ENCODE measurements around the gene CFAP100. TPM values are rescaled to one million over a fixed set of nuclear protein-coding genes. Genes with fewer than 3 reads are reported as not detected.

The CFAP100 gene
- total and polyA plus RNA-seq, 12 donors, result 0.17 TPM; not detected in 11

DNA sequence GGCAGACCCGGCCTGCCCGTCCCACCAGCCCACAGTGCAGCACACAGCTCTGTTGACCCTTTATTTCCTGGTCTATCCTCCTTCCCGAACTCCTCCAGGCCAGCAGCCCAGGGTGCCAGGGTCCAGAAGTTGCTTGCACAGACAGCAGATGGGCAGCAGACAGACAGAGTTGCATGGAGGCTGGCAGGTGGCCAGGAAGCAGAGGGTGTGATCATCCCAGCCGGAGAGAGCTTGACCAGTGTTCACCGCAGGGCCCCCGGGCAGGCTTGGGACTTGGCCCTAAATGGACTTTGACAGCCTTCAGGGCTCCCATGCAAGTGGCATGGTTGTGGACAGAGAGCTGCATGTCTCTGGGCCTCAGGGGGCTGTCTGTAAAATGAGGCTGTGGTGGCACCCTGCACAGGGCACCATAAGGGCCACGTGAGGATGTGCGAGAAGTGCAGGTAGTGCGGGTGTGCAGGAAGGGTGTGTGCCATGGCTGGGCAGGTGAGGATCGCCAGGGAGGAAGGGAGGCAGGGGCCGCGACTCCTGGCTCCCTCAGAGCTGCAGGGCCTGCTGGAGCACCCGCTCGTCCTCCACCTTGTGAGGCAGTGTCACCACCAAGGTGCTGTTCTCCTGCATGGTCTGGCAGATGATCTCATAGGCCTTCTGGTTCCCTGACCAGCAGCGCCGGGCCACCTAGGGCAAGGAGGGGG is 87.2 kb downstream of the CFAP100 start:
- 78 to 91% (median 85%) methylated on average over 9 to 16 of the region's 16 CpGs for WGBS, 4 donors
- no peaks in the 10 kb centered on the region for H3K27me3 ChIP-seq
- intact Hi-C loops (cut with DNase I), result no loop called here
- H3K27ac ChIP-seq, result no peak overlapping the region
- peaks cover 2 to 4% of the 10 kb centered on the region in 2 donors for H3K4me1 ChIP-seq (replicated peaks in 1 of 2)
- H3K4me3 ChIP-seq, result no peak overlapping the region
- TF ChIP-seq, protein P1, sequence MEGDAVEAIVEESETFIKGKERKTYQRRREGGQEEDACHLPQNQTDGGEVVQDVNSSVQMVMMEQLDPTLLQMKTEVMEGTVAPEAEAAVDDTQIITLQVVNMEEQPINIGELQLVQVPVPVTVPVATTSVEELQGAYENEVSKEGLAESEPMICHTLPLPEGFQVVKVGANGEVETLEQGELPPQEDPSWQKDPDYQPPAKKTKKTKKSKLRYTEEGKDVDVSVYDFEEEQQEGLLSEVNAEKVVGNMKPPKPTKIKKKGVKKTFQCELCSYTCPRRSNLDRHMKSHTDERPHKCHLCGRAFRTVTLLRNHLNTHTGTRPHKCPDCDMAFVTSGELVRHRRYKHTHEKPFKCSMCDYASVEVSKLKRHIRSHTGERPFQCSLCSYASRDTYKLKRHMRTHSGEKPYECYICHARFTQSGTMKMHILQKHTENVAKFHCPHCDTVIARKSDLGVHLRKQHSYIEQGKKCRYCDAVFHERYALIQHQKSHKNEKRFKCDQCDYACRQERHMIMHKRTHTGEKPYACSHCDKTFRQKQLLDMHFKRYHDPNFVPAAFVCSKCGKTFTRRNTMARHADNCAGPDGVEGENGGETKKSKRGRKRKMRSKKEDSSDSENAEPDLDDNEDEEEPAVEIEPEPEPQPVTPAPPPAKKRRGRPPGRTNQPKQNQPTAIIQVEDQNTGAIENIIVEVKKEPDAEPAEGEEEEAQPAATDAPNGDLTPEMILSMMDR (IDR thresholded peaks at IDR 0.05), result no peak
- no peak for TF ChIP-seq POLR2A (IDR thresholded peaks at IDR 0.05)
- DNase-seq, result peak in 6 of 7 donors; percentile 35 to 69 (median 51)
- no peaks in the 10 kb centered on the region for H3K36me3 ChIP-seq (replicated peaks in 1 of 2)
- no peaks in the 10 kb centered on the region for H3K9me3 ChIP-seq (replicated peaks in 1 of 3)

DNA sequence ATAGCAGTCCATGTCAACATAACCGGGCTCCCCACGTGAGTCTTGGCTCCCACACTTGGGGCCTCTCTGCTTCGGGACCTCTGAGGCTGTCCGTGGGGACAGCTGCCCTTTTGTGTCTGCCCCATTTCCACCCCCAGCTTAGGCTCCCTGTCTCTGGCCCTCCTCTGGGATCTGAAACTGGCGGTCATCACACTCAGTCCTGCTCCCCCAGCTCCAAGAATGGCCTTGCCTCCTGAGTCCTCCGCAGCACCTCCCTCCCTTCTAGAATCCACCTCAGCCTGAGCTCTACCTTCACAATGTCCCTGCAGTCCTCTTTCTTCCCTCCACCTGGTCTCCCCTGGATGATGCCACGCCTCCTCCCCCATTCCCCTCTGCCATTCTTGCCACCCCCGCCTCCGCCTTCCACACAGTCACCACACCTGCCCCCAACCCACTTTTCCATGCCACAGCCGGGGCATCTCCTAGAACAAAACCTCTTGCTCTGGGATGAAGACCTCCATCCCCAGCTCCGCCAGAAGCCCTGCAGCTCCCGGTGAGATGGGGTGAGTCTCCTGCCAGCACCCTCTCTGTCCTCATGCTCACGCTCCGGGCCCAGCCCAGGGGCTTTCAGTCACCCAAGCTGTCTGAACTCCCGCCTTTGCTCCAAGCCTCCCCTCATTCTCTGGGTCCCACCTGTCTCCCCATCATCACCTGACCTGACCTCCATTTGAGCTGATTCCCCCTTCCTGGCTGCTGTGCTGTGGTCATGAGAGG is 88.0 kb downstream of the CFAP100 start:
- H3K9me3 ChIP-seq (replicated peaks in 1 of 3), result no peaks in the 10 kb centered on the region
- H3K27ac ChIP-seq, result no peak overlapping the region
- no peaks in the 10 kb centered on the region for H3K27me3 ChIP-seq
- peaks cover 7 to 11% of the 10 kb centered on the region in 2 donors for H3K4me1 ChIP-seq (replicated peaks in 1 of 2)
- 81 to 95% (median 88%) methylated on average over 13 to 15 of the region's 15 CpGs for WGBS, 4 donors
- no peaks in the 10 kb centered on the region for H3K36me3 ChIP-seq (replicated peaks in 1 of 2)
- no peak overlapping the region for H3K4me3 ChIP-seq
- no peak for DNase-seq
- intact Hi-C loops (cut with DNase I), result no loop called here
- no peak for TF ChIP-seq POLR2A (IDR thresholded peaks at IDR 0.05)
- TF ChIP-seq, protein P1 (IDR thresholded peaks at IDR 0.05), result no peak

- Histone ChIP-seq H3K36me3 (replicated peaks in 1 of 2) (no peaks in the 10 kb centered on the region), H3K9me3 (replicated peaks in 1 of 3) (no peaks in the 10 kb centered on the region), H3K27ac (no peak overlapping the region), H3K4me3 (no peak overlapping the region), H3K4me1 (replicated peaks in 1 of 2) (peaks cover 7 to 11% of the 10 kb centered on the region in 2 donors), H3K27me3 (no peaks in the 10 kb centered on the region)
- intact Hi-C loops (cut with DNase I), result no loop called here
- DNase-seq, result no peak
- WGBS, 4 donors, result 73 to 91% (median 82%) methylated on average over 6 to 14 of the region's 14 CpGs
- TF ChIP-seq POLR2A (IDR thresholded peaks at IDR 0.05), result no peak
- TF ChIP-seq, protein P1 (IDR thresholded peaks at IDR 0.05), result no peak
Observed at GRCh38 chr3:126483321-126483761, 88.6 kb downstream of the CFAP100 start.

DNA sequence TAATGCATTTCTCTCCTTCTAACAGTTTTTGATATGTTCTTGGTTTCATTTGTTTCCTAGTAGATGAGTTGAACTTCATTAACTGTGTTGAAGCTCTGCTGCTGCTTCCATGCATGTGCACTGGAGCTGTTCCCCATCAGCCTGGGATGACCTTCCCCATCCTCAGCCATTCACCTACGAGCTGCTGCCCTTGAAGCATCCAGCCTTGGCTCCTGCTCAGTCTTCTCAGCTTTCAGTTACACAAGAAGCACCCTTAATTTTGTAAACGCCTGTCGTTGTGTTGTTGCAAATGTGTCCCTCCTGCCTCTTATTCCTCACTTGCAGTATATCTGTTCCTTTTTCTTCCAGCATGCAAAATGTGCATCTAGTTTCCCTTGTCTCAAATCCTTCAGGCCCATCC is 89.4 kb downstream of the CFAP100 start:
- TF ChIP-seq, protein P1 (IDR thresholded peaks at IDR 0.05), result no peak
- no peak for TF ChIP-seq POLR2A (IDR thresholded peaks at IDR 0.05)
- DNase-seq, result peak in 1 of 7 donors; percentile 47
- Histone ChIP-seq H3K36me3 (replicated peaks in 1 of 2) (no peaks in the 10 kb centered on the region), H3K27me3 (no peaks in the 10 kb centered on the region), H3K4me1 (replicated peaks in 1 of 2) (peaks cover 7 to 11% of the 10 kb centered on the region in 2 donors), H3K27ac (no peak overlapping the region), H3K9me3 (replicated peaks in 1 of 3) (no peaks in the 10 kb centered on the region), H3K4me3 (no peak overlapping the region)
- whole genome bisulfite sequencing, 4 donors, result 38 to 59% (median 47%) methylated on average over 3 of the region's 3 CpGs
- intact Hi-C loops (cut with DNase I), result no loop called here

Measured in adrenal gland (tissue), 12 donors.